ENCODE data around the gene MCEMP1.
A peak's percentile ranks its signal among the peaks of the same experiment; 100 is the strongest.

Gene MCEMP1

DNA sequence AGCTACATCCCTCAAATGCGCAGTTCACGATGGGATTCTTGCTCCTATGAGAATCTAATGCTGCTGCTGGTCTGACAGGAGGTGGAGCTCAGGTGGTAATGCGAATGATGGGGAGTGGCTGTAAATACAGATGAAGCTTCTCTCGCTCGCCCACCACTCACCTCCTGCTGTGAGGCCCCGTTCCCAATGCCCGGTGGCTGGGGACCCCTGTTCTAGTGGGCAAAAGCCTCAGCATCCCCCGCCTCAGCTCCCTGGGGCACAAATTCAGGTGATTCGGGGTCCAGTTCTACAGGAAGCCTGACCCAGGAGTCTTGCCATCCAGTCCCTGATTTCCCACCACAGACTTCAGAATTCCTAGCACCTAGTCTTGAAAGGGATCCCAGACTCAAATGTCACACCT, 4.4 kb upstream of the MCEMP1 start:
- DNase-seq, result no peak

DNA sequence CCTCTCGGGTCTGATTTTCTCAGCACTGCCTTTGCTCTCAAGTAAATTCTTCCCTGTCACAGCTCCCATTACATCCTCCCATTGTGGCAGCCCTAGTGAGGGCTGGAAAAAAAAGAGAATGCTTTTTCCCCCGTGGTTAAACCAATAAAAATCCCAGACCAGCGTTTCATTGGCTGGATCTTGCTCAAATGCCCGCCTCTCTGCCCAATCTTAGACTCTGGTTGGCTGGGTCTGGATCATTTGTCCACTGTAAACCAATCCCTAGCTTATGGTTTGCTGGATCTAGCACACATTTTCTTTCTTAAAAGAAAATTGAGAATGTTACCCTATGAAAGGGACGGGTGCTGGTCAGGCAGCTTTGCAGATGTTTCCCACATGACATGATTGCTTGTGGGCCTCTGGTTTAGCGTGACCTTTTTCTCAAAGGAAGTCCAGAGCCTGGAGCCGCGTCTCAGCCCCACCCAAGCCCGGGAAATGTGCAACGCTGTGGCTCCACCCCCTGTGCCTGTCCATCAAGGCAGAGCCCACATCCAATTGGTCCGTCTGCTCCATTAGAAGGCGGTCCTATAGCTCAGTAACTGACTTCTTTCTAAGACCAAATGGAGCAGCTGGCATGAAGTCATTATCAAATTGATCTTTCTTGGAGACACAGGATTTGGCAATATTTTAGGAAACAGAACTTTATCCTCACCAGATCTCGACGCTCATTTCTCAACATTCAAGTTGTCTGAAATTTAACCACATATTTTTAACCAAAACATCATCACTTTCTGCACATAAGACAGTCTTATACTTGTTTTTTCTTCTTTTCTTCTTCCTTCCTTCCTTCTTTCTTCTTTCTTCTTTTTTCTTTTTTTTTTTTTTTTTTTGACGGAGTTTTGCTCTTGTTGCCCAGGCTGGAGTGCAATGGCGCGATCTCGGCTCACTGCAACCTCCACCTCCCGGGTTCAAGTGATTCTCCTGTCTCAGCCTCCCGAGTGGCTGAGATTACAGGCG, 2.6 kb upstream of the MCEMP1 start:
- DNase-seq, result peak; percentile 15

DNA sequence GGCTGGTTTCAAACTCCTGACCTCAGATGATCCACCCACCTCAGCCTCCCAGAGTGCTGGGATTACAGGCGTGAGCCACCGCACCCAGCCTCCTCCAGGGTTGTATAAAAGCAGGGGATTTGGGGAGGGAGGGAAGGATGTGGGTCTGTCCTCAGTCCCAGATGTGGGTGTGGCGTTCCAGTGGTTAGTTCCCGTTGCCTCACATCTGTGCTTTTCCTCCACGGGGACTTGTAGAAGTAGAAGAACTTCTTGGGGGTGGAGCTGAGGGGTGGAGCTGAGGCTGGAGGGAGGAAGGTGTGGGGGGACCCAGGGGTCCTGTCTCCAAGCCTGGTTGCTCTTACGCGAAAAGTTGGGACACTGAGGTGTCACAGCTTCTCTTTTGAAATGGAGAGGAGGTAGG, 514 bp upstream of the MCEMP1 start:
- DNase-seq, result no peak

DNA sequence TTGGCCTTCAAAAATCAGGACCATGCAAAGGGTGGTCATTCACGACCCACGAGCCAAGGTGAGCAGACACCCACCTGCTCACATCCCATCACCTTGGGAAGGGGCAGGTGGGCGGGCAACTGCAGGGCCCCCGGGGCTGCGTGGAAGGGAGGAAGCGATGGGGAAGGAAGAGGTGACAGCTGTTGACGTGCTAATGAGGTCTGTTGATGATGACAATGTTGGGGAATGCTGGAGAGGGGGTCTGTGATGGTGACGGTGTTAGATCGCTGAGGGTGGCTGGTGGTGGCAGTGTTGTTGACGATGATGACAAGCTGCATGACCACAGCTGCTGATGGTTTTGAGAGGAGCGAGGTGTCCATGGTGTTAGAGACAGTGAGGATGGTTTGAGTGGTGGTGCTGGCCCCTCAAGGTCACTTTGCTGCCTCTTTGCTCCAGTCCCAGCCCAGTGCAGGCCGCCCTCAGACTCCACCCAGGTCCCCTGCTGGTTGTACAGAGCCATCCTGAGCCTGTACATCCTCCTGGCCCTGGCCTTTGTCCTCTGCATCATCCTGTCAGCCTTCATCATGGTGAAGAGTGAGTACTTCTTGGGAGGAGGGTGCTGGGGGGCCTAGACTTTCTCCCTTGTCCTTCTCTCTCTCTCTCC, 900 bp downstream of the MCEMP1 start:
- no peak for DNase-seq

DNA sequence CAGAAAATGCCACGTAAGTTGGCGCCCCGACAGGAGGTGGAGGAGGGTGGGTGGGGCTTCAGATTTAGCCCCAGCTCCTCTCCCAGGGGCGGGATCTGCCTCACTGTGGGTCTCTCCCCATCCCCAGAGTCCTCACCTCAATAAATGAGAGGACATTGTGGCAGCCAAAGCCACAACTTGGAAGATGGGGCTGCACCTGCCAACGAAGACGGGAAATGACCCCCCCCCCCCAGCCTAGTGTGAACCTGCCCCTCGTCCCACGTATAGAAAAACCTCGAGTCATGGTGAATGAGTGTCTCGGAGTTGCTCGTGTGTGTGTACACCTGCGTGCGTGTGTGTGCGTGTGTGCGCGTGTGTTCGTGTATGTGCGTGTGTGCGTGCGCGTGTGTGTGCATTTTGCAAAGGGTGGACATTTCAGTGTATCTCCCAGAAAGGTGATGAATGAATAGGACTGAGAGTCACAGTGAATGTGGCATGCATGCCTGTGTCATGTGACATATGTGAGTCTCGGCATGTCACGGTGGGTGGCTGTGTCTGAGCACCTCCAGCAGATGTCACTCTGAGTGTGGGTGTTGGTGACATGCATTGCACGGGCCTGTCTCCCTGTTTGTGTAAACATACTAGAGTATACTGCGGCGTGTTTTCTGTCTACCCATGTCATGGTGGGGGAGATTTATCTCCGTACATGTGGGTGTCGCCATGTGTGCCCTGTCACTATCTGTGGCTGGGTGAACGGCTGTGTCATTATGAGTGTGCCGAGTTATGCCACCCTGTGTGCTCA, 2.3 kb downstream of the MCEMP1 start:
- DNase-seq, result no peak

DNA sequence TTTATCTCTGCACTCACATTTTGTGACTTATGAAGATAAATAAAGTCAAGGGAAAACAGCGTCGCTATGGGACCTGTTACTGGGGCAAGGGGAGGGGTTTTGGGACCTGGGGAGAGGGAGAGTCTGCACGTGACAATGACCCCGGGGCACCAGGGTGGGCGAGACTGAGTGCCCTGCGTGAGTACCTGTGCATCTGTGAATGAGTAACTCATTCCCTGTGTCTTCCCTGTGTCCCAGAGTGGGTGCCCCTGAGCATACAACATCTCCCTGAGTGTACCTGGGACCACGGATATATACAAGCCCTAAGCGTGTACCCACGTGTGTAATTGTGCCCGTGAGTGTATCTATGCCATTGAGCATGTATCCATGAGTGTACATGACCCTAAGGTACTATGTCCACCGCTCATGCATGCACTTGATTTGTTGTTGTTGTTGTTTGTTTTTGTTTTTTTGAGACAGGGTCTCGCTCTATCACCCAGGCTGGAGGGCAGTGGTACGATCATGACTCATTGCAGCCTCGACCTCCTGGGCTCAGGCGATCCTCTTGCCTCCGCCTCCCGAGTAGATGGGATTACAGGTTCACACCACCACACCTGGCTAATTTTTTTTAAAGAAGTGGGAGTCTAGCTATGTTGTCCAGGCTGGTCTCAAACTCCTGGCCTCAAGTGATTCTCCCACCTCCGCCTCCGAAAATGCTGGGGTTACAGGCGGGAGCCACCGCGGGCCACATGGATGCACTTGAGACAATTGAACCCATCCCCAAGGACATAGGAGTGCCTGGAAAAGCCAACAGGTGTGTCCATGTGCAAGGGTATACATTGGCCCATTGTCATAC, 3.1 kb downstream of the MCEMP1 start:
- DNase-seq, result no peak

DNA sequence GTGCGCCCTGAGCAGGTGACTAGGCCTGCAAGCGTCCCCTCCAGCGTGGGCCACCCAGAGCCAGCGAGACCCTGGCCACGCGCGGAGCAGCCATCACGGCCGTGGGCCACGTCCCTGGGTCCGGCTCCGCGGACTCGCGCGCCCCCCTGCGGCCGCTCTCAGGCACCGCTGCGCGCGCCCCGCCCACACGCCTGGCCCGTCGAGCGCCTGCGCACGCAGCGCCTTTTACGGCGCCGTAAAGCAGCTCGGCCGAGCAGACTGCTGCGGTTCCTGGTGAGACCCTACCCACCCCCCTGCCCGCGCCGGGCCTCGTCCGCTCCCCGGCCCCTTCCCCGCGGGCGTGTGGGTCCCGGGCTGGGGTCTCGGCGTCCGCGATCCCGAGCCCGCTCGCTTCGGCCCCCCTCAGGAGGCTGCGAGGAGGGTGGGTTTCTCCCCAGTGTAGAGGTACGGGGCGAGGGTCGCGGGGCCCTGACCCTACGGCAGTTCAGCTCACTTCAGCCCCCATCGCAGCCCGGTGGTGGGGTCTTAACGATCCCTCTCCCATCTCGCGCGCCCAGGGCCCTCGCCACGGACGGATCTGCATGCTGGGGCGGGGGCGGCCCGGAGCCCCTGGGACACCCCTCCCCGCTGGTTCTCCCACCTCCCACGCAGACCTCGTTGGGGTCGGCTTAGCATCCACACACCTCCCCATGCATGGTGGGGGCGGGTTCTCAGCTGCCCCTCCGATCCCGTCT, 3.9 kb downstream of the MCEMP1 start, which contains the start of gene TRAPPC5:
Gene TRAPPC5 (plus strand): TSS at position 228 of the 734 bp plus-strand sequence. CDS start 1,421 bp downstream, outside the sequence.
- DNase-seq, result peak; percentile 59

DNA sequence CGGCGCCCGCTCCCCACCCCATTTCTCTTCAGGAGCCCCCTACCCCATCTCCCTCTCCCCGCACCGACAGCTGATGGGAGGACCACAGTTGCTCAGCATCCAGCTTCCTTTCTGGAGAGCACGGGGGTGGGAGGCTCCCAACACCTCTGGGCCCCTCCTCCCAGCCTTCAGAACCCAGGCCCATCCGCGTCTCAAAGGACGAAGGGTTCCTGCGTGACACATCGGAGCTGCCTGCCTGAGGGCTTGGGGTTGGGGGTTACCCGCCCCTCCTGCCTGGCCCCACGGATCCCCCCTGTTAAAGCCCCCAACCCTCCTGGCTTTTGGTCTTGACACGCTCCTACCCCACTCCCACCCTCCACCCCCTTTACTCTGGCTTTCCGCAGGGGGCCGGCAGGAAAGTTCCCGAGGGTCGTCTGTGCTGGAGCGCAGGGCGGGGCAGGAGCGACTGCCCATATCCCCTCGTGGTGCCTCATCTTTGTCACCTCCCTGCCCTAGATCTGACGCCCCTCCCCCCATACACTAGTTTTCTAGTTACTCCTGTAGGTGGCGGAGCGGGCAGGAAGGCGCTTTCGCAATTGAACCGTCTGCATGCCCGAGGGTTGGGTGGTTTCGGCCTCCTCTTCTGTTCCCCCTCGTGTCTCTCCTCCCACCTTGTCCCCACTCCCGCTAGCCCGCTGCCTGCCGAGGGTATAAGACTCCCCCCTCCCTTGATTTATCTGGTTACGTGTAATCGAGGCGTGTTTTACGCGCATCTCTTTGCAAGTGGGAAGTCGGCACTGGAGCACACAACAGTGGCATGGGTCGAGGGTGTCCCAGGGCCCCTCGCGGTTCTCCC, 4.7 kb downstream of the MCEMP1 start:
- peak; percentile 25 for DNase-seq

DNA sequence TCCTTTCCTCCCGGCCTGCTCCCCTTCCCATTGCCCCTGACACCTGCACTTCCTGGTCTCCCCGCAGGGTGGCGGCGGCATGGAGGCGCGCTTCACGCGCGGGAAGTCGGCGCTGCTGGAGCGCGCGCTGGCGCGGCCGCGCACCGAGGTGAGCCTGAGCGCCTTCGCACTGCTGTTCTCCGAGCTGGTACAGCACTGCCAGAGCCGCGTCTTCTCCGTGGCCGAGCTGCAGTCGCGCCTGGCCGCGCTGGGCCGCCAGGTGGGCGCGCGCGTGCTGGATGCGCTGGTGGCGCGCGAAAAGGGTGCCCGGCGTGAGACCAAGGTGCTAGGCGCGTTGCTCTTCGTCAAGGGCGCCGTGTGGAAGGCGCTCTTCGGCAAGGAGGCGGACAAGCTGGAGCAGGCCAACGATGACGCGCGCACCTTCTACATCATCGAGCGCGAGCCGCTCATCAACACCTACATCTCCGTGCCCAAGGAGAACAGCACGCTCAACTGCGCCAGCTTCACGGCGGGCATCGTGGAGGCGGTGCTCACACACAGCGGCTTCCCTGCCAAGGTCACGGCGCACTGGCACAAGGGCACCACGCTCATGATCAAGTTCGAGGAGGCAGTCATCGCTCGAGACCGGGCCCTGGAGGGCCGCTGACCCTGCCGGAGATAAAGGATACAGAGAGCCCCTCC, 5.4 kb downstream of the MCEMP1 start:
- no peak for DNase-seq

DNA sequence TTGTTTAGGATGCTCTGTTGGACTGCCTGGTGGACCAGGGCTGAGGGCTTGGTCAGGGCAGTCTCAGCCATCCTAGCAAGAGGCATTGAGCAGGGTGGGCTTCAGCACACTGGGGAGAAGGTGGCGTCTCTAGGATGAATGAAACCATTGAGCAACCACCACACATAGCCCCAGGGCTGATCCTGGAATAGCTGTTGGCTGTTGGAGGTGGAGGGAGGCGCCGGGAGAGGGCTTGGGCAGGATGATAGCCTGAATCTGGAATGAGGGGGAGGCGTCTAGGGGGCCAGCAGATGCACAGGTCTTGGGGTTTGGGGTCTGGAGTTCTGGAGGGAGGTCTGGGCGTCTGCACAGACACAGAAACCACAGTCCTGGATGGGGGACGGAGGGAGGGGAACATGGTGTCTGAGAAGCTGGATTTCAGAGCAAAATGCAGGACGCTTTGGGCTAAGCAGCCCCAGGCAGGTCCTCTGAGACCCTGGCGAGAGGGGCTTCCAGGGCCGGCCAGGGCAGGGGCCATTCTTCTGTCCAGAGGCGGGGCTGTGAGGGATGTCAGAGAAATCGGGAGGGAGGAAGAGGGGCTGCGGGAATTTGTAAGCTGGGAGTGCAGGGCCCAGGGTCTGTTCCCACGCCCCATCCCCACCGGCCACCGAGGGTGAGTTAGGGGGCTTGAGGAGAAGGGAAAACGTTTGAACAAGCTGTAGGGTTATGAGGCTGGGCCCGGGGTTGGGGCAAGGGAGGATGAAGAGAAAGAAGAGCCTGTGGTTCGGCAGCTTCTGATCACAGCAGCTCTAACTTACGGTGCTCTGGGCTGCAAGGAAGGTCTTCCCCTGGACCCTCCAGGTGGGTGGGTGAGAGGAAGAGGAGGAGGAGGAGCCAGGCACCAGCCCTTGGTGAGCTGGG, 8.9 kb downstream of the MCEMP1 start:
- DNase-seq, result no peak

DNA sequence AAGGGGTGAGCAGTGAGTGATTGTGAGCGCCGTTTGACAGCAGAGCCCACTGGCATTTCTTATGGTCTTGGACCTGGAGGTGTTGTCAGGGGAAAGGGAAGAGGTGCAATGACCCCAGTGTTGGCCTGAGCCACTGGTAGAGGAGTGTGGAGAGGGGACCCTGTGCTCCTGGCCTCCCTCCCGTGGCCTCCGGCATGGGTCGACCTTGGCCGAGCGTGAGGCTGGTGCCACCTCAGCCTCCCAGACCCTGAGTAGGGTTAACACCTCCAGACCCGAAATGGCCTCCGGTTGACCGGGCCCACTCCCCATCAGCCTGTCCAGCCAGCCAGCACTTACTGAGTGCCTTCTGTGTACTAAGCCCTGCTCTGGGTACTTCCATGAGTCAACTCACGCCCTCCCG, 10.3 kb downstream of the MCEMP1 start:
- no peak for DNase-seq

DNA sequence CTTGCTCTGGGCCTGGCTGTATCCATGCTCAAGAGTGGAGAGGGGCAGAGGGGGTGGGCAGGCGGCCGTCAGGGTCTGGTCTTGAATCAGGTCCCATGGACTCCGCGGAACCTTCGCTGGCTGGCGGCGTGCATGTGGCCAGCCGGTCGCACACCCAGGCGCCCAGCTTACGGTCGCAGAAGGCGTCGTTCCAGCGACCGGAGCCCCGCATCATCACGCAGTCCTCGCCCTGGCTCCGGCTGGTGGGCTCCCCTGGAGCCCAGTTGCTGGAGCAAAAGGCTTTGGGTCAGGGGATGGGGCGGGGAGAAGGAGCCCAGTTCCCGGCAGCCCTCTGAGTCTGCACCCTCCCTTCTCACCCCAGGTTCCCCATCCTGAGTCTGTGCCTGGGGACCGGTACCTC, 12.3 kb downstream of the MCEMP1 start:
- no peak for DNase-seq

DNA sequence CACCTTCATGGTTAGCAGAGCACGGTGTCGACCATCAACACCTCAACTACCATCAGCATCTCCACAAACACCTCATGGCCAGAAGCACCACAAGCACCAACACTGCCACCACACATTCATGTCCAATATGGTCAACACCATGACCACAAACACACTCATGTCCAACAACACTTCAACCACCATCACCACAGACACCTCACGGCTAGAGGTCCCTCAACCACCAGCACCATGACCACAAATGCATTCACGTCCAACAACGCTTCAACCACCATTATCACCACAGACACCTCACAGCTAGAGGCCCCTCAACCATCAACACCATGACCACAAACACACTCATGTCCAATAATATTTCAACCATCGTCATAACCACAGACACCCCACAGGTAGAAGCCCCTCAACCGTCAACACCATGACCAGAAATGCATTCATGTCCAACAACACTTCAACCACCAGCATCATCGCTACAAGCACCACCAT, 13.9 kb downstream of the MCEMP1 start:
- no peak for DNase-seq

DNA sequence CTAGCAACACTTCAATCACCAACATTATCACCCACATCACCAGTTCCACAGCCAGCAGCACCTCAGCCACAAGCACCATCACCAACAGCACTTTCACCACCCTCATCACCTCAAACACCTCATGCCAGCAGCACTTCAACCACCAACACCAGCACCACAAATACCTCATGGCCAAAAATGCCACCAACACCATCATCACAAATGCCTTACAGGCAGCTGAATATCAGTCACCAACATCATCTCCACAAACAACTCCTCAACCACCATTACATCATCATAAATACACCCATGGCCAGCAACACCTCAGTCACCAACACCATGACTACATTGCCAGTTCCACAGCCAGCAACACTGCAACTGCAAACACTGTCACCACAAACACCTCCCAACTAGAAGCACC, 14.6 kb downstream of the MCEMP1 start:
- DNase-seq, result no peak

DNA sequence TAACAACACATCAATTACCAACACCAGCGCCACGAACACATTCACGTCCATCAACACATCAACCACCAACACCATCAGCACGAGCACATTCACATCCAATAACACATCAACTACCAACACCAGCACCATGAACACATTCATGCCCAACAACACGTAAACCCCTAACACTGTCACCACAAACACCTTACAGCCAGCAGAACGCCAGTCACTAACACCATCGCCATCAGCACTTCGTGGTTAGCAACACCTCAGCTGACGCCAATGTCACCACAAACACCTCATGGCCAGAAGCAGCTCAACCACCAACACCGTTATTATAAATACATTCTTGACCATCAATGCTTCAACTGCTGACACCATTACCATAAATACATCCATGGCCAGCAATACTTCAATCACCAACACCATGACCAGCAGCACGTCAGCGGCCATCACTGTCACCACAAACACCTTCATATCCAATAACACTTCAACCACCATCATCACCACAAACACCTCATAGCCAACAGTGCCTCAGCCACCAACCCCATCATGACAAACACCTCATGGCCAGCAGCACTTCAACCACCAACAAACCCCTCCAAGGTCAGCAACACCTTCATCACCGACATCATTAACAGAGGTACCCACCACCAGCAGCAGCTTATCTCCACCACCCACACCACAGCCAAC, 15.7 kb downstream of the MCEMP1 start:
- DNase-seq, result no peak

DNA sequence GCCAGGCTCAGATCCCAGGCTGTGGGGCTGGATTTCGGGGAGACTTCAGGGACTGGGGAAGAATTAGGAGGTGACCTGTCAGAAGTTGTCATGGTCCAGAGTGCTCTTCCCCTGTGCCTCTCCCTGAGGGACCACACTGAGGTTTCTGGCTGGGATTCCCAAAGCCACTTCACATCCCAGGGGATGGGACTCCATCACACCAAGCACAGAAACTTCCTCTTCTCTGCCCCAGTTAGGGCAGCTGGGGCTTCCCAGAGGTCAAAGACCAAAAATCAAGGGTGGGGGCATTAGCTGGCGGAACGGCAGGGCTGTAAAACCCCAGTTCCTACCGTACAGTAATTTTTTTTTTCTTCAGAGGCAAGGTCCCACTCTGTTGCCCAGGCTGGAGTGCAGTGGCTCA, 17.6 kb downstream of the MCEMP1 start:
- DNase-seq, result no peak

DNA sequence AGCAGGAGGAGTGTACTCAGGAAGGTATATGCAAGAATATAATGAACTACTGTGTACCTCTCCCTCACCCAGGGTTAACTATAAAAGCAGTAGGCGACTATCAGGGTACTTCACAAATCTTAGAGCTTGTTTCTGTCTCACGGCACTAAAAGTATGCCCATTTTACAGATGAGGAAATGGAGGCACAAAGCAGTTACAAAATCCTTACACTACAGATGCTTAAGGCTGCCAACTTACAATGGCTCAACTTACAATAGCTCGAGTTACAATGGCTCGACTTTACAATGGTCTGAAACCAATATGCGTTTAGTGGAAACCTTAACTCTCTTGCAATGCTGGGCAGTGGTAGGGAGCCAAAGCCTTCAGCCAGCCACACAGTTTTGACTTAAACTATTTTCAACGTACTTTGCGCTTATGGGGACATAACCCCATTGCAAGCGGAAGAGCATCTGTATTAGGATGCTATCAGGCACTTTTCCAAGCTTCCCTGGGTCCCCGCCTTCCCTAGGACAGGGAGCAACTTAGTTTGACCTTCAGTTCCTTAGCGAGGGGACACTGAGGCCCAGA, 20.9 kb downstream of the MCEMP1 start:
- no peak for DNase-seq

DNA sequence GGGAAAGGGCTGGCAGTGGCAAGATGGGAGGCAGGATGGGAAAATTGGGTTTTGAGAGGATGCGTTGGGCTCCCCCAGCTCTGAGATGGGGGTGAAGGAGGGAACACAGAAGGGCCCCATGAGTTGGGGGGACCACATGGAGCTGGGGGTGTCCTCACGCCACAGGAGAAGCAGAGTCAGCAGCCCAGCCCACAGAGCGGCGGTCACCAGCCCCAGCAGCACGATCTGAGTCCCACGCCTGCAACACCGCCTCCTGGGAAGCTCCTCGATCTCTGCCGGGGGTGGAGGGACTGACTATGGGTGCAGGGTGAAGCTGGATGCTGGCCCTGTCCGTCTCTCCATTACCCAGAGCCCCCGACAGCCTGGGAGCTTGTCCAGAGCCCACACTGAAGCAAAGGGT, 21.7 kb downstream of the MCEMP1 start:
- no peak for DNase-seq
